Neutrophil (primary cell): ENCODE results near the gene ENTPD6.
A peak's percentile ranks its signal among the peaks of the same experiment; 100 is the strongest.

ENCODE experiments used
- H3K27ac ChIP-seq: fragments of 200-600 bp; sonication (generic); 2 replicates; pipeline ENCODE4 v1.5.1; 2016; ENCODE audit warnings: mild to moderate bottlenecking, moderate library complexity
- H3K27me3 ChIP-seq: fragments of 200-600 bp; sonication (generic); 2 replicates; pipeline ENCODE4 v1.6.0; 2016; ENCODE audit warnings: mild to moderate bottlenecking
- H3K36me3 ChIP-seq: fragments of 200-600 bp; sonication (generic); 2 replicates; pipeline ENCODE4 v1.5.1; 2017
- H3K4me1 ChIP-seq, 2 experiments: fragments of 200-600 bp in 1 of 2; sonication (generic) in 1 of 2; 1 replicate in 1 of 2; 2 replicates in 1 of 2; pipeline versions ENCODE4 v1.5.1 to v1.6.1; 2013 to 2016; ENCODE audit warnings: low read depth in 1 of 2, low read length in 1 of 2, mild to moderate bottlenecking in 1 of 2, moderate library complexity in 1 of 2; ENCODE audit not compliant: control insufficient read depth in 1 of 2, insufficient read depth in 1 of 2
- H3K4me3 ChIP-seq, 2 experiments: fragments of 200-600 bp in 1 of 2; sonication (generic) in 1 of 2; 1 replicate in 1 of 2; 2 replicates in 1 of 2; pipeline ENCODE4 v1.5.1; 2013 to 2016; ENCODE audit warnings: low read depth in 1 of 2, low read length in 1 of 2, mild to moderate bottlenecking in 1 of 2, moderate library complexity in 1 of 2
- H3K9me3 ChIP-seq: fragments of 200-600 bp; sonication (generic); 2 replicates; pipeline ENCODE4 v1.5.1; 2016
- CTCF ChIP-seq: fragments of 200-600 bp; sonication (generic); IDR thresholded peaks from 2 replicates; pipeline ENCODE4 v1.5.1; 2016; ENCODE audit warnings: antibody characterized with exemption

ENTPD6 gene

GRCh38 chr20:25195014-25195961 is at the start of gene ENTPD6:
Gene ENTPD6 (plus strand): TSS chr20:25195712. CDS start chr20:25206537, 10,825 bp downstream.
- no peaks in the 10 kb centered on the region for H3K36me3 ChIP-seq
- H3K4me1 ChIP-seq = peaks cover 10 to 14% of the 10 kb centered on the region in 2 experiments
- no peak for TF ChIP-seq CTCF
- H3K27me3 ChIP-seq = peaks cover 35% of the 10 kb centered on the region
- H3K4me3 ChIP-seq = peak within 1 kb of the TSS; percentile 68 to 86
- H3K27ac ChIP-seq = no peak within 1 kb of the TSS
- no peaks in the 10 kb centered on the region for H3K9me3 ChIP-seq

GRCh38 chr20:25146976-25147375 is 48.5 kb upstream of the ENTPD6 start:
- Histone ChIP-seq H3K36me3 (no peaks in the 10 kb centered on the region), H3K27ac (no peak overlapping the region), H3K9me3 (no peaks in the 10 kb centered on the region), H3K27me3 (peaks cover 67% of the 10 kb centered on the region), H3K4me1 (no peaks in the 10 kb centered on the region), H3K4me3 (no peak overlapping the region)
- no peak for TF ChIP-seq CTCF

GRCh38 chr20:25147716-25148115 is 47.8 kb upstream of the ENTPD6 start:
- Histone ChIP-seq H3K4me3 (no peak overlapping the region), H3K27me3 (peaks cover 61% of the 10 kb centered on the region)

GRCh38 chr20:25148181-25148981 is 47.1 kb upstream of the ENTPD6 start:
- TF ChIP-seq CTCF = no peak
- Histone ChIP-seq H3K4me1 (no peaks in the 10 kb centered on the region), H3K9me3 (no peaks in the 10 kb centered on the region), H3K36me3 (no peaks in the 10 kb centered on the region), H3K4me3 (no peak overlapping the region), H3K27ac (no peak overlapping the region), H3K27me3 (peaks cover 61% of the 10 kb centered on the region)

More at GRCh38 chr20:25147716-25148115, 47.8 kb upstream of the ENTPD6 start:
- TF ChIP-seq CTCF = no peak
- no peaks in the 10 kb centered on the region for H3K36me3 ChIP-seq
- no peaks in the 10 kb centered on the region for H3K9me3 ChIP-seq
- H3K4me1 ChIP-seq = no peaks in the 10 kb centered on the region
- no peak overlapping the region for H3K27ac ChIP-seq

- Histone ChIP-seq H3K9me3 (no peaks in the 10 kb centered on the region), H3K36me3 (no peaks in the 10 kb centered on the region), H3K4me1 (no peaks in the 10 kb centered on the region), H3K27ac (no peak overlapping the region), H3K27me3 (peaks cover 64% of the 10 kb centered on the region), H3K4me3 (no peak overlapping the region)
- TF ChIP-seq CTCF = no peak
Measured at GRCh38 chr20:25148982-25149846, 46.3 kb upstream of the ENTPD6 start.
